GM12878 (cell line): ENCODE data around the gene SNX17. TPM values are rescaled to one million over a fixed set of nuclear protein-coding genes. Genes with fewer than 3 reads are reported as not detected.

Experiments used
- BHLHE40 ChIP-seq, 2 experiments: fragments of 450-650 bp in 1 of 2; IDR thresholded peaks; 2 replicates each; pipeline ENCODE4 v1.6.1; 2011 to 2017; ENCODE audit warnings: low read depth in 2 of 2, borderline replicate concordance in 1 of 2, improper control_type of control experiment in 1 of 2, low read length in 1 of 2, mild to moderate bottlenecking in 1 of 2
- CHD2 ChIP-seq: IDR thresholded peaks from 2 replicates; pipeline ENCODE4 v1.6.1; 2011; ENCODE audit warnings: low read depth, low read length, improper control_type of control experiment, borderline replicate concordance
- DPF2 ChIP-seq: fragments of 450-650 bp; IDR thresholded peaks from 2 replicates; pipeline ENCODE4 v1.6.1; 2017; ENCODE audit warnings: mild to moderate bottlenecking
- FOXK2 ChIP-seq: fragments of 450-650 bp; IDR thresholded peaks from 2 replicates; pipeline ENCODE4 v1.6.1; 2017; ENCODE audit warnings: mild to moderate bottlenecking, moderate library complexity
- GABPA ChIP-seq: IDR thresholded peaks from 2 replicates; pipeline ENCODE4 v1.6.1; 2014; ENCODE audit warnings: antibody characterized with exemption, low read depth, mild to moderate bottlenecking, inconsistent platforms
- IKZF1 ChIP-seq: fragments of 450-650 bp; conservative IDR thresholded peaks from 2 replicates; pipeline ENCODE4 v1.6.1; 2017; ENCODE audit warnings: antibody characterized with exemption, mild to moderate bottlenecking
- KDM1A ChIP-seq: fragments of 200-600 bp; sonication (generic); IDR thresholded peaks from 2 replicates; pipeline ENCODE4 v1.6.1; 2016; ENCODE audit warnings: borderline replicate concordance
- MLLT1 ChIP-seq: fragments of 450-650 bp; IDR thresholded peaks from 2 replicates; pipeline ENCODE4 v1.6.1; 2016; ENCODE audit warnings: mild to moderate bottlenecking
- NFXL1 ChIP-seq: fragments of 450-650 bp; IDR thresholded peaks from 2 replicates; pipeline ENCODE4 v1.6.1; 2017; ENCODE audit warnings: antibody characterized with exemption, mild to moderate bottlenecking, borderline replicate concordance
- NFYB ChIP-seq: IDR thresholded peaks from 2 replicates; pipeline ENCODE4 v1.6.1; 2011; ENCODE audit warnings: low read depth, mild to moderate bottlenecking, low read length, improper control_type of control experiment, moderate library complexity; ENCODE audit not compliant: insufficient read depth
- POLR2A ChIP-seq: IDR thresholded peaks from 2 replicates; pipeline ENCODE4 v1.6.1; 2011; ENCODE audit warnings: low read depth, mild to moderate bottlenecking, low read length
- RAD21 ChIP-seq: IDR thresholded peaks from 2 replicates; pipeline ENCODE4 v1.6.1; 2011; ENCODE audit warnings: mild to moderate bottlenecking, low read depth, low read length, moderate library complexity; ENCODE audit not compliant: insufficient read depth
- REST ChIP-seq: IDR thresholded peaks from 2 replicates; pipeline ENCODE4 v1.6.1; 2012; ENCODE audit warnings: mild to moderate bottlenecking, low read depth, low read length
- SREBF1 ChIP-seq: IDR thresholded peaks from 2 replicates; pipeline ENCODE4 v1.6.1; 2012; ENCODE audit warnings: mild to moderate bottlenecking, low read length
- ZBTB33 ChIP-seq: fragments of 450-650 bp; IDR thresholded peaks from 2 replicates; pipeline ENCODE4 v1.6.1; 2017; ENCODE audit warnings: mild to moderate bottlenecking
- polyA plus RNA-seq, 11 experiments: library from polyadenylated mRNA; depleted of rRNA in 4 of 11; unstranded in 6 of 11; stranded (reverse) in 5 of 11; fragments of >200 nt; fragmentation: Nextera tagmentation in 4 of 11; fragmentation: Illumina TruSeq in 1 of 11; extraction: Ambion mirVana in 4 of 11; extraction: Trizol in 1 of 11; gene quantifications; 1 replicate in 1 of 11; 2 replicates in 10 of 11; pipeline versions ENCODE4 v1.2.1 to v1.2.3, GENCODE V29; 2011 to 2016; ENCODE audit warnings: inconsistent platforms in 2 of 11, missing spikeins in 2 of 11, low read depth in 1 of 11
- total RNA-seq, 4 experiments: library from RNA; depleted of rRNA in 3 of 4; stranded (reverse); fragments of >200 nt in 3 of 4; fragmentation: Illumina TruSeq in 1 of 4; extraction: Trizol in 1 of 4; gene quantifications; 2 replicates each; pipeline versions ENCODE4 v1.2.1 to v1.2.3, GENCODE V29; 2013 to 2021
- TF ChIP-seq, protein P1 (sequence below): fragments of 450-650 bp; conservative IDR thresholded peaks from 2 replicates; pipeline ENCODE4 v1.6.1; 2017; ENCODE audit warnings: mild to moderate bottlenecking, moderate library complexity
- TF ChIP-seq, protein P2 (sequence below): fragments of 450-650 bp; IDR thresholded peaks from 2 replicates; pipeline ENCODE4 v1.6.1; 2018; ENCODE audit warnings: mild to moderate bottlenecking, low read depth, moderate library complexity; ENCODE audit not compliant: partially characterized antibody

SNX17 gene
- total and polyA plus RNA-seq, 10 of the 15 experiments (the other 5 are each of a cell fraction or from before 2014, with no cell fraction given) = 6.5 to 116 (median 84.4) TPM

DNA sequence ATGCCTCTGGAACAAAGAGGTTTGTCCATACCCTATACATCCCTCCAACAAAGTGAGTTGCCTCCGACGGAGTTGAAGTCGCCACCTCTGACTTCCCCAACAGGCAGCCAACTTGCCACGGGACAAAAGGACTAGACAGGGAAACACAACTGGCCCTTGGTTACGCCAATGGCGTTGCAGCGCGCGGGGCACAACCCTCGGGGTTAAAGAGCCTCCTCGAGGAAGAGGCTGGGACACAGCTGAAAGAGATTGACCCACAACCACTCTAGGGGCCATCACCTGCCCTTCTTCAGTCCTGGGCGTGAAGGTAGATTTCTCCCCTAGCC, 14.4 kb upstream of the SNX17 start (continued):
- TF ChIP-seq NFYB (peak; percentile 50; the same call in 1 of the 2 replicates), MLLT1 (no peak), KDM1A (no peak), DPF2 (0 out of 2 replicates have a peak, but pooled peaks have one; percentile 33), BHLHE40 (IDR thresholded peaks at IDR 0.05; ENCODE audit: borderline replicate concordance in 1 of 2, low read depth in 2 of 2, low read length in 1 of 2) (no peak), IKZF1 (no peak), CHD2 (no peak), RAD21 (no peak), ZBTB33 (no peak), FOXK2 (no peak), POLR2A (no peak), SREBF1 (no peak), REST (no peak), GABPA (no peak), NFXL1 (no peak)
- TF ChIP-seq, protein P1, sequence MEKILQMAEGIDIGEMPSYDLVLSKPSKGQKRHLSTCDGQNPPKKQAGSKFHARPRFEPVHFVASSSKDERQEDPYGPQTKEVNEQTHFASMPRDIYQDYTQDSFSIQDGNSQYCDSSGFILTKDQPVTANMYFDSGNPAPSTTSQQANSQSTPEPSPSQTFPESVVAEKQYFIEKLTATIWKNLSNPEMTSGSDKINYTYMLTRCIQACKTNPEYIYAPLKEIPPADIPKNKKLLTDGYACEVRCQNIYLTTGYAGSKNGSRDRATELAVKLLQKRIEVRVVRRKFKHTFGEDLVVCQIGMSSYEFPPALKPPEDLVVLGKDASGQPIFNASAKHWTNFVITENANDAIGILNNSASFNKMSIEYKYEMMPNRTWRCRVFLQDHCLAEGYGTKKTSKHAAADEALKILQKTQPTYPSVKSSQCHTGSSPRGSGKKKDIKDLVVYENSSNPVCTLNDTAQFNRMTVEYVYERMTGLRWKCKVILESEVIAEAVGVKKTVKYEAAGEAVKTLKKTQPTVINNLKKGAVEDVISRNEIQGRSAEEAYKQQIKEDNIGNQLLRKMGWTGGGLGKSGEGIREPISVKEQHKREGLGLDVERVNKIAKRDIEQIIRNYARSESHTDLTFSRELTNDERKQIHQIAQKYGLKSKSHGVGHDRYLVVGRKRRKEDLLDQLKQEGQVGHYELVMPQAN = no peak; the same call in 1 of the 2 replicates
- TF ChIP-seq, protein P2, sequence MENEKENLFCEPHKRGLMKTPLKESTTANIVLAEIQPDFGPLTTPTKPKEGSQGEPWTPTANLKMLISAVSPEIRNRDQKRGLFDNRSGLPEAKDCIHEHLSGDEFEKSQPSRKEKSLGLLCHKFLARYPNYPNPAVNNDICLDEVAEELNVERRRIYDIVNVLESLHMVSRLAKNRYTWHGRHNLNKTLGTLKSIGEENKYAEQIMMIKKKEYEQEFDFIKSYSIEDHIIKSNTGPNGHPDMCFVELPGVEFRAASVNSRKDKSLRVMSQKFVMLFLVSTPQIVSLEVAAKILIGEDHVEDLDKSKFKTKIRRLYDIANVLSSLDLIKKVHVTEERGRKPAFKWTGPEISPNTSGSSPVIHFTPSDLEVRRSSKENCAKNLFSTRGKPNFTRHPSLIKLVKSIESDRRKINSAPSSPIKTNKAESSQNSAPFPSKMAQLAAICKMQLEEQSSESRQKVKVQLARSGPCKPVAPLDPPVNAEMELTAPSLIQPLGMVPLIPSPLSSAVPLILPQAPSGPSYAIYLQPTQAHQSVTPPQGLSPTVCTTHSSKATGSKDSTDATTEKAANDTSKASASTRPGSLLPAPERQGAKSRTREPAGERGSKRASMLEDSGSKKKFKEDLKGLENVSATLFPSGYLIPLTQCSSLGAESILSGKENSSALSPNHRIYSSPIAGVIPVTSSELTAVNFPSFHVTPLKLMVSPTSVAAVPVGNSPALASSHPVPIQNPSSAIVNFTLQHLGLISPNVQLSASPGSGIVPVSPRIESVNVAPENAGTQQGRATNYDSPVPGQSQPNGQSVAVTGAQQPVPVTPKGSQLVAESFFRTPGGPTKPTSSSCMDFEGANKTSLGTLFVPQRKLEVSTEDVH = no peak
